ENCODE results near the gene SEPHS1.
A peak's percentile ranks its signal among the peaks of the same experiment; 100 is the strongest.

SEPHS1 gene

DNA sequence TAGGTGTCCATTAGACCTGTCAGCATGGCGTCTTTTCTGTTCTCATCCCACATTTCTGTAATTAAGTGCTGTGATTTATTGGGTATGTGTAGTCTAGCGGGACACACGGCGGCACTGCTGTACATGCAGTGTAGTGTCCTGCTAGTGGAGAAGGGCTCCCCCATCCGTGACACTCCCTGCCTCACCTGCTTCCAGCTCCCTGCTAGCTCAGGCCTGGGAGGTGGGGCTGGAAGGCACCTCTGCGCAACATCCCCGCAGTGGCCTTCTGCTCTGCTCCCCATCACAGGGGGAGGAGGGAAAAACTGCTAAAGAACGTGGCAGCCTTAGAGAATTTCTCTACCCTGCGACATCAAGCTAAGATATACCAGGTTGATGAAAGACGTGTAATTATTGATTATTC lies 19.5 kb downstream of the SEPHS1 start:
- Histone ChIP-seq H3K36me3 (ENCODE audit: control insufficient read depth in 1 of 2, insufficient read depth in 2 of 2, low read length in 2 of 2) (peaks cover 34 to 56% of the 10 kb centered on the region in 2 experiments), H3K4ac (ENCODE audit: low read depth, low read length) (no peak overlapping the region), H3K27ac (ENCODE audit: low read depth, low read length) (no peak overlapping the region), H3K23ac (ENCODE audit: low read length) (no peak overlapping the region), H3K4me3 (ENCODE audit: low read depth, low read length) (peak overlapping the region; percentile 6), H2AFZ (ENCODE audit: insufficient read depth, low read length, poor library complexity) (no peak overlapping the region), H3K14ac (ENCODE audit: low read length) (no peak overlapping the region), H2AK5ac (ENCODE audit: low read length) (no peak overlapping the region), H2BK12ac (ENCODE audit: low read length) (no peak overlapping the region), H3K79me2 (ENCODE audit: control insufficient read depth, insufficient read depth, low read length, poor library complexity) (no peaks in the 10 kb centered on the region), H3K4me1 (ENCODE audit: control insufficient read depth in 1 of 2, insufficient read depth in 2 of 2, low read length in 2 of 2) (no peaks in the 10 kb centered on the region), H3K9me3 (ENCODE audit: insufficient read depth, low read depth, low read length) (no peaks in the 10 kb centered on the region), H4K8ac (ENCODE audit: low read depth, low read length) (no peak overlapping the region), H3K79me1 (ENCODE audit: low read length) (no peaks in the 10 kb centered on the region), H4K91ac (ENCODE audit: low read depth, low read length) (no peak overlapping the region), H2BK5ac (ENCODE audit: low read depth, low read length, poor library complexity) (no peak overlapping the region), H3K18ac (ENCODE audit: low read length) (no peak overlapping the region), H3K4me2 (ENCODE audit: low read length) (no peak overlapping the region), H4K12ac (ENCODE audit: low read depth, low read length) (no peak overlapping the region), H3K27me3 (ENCODE audit: insufficient read depth, low read length) (no peaks in the 10 kb centered on the region), H2BK120ac (ENCODE audit: insufficient read depth, low read length, poor library complexity) (no peak overlapping the region), H3K9ac (ENCODE audit: low read length) (no peak overlapping the region)
- no peak for DNase-seq
- WGBS (ENCODE audit: extremely low coverage, insufficient coverage, insufficient read length) = no CpG with 5 or more reads among the region's 10 CpGs

DNA sequence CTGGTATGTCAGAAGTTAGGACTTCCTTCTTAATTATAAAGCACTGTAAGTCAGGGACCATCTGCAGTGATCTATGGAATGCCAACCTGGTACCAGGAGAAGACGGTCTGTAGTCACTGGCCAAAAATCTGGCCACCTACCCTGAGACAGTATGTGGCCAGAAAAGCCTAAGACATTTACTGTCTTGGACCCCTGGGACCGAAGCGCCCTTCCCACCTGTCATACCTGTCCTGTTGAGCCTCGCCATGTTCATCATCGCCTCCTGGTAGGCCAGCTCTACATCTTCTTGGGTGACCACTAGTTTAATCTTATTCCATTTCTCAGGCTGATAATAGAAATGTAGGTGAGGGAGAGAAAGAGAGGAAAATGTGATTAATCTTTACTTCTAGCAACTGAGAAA lies 20.0 kb downstream of the SEPHS1 start:
- Histone ChIP-seq H2AFZ (ENCODE audit: insufficient read depth, low read length, poor library complexity) (no peak overlapping the region), H3K14ac (ENCODE audit: low read length) (no peak overlapping the region), H2BK12ac (ENCODE audit: low read length) (no peak overlapping the region), H3K27ac (ENCODE audit: low read depth, low read length) (no peak overlapping the region), H3K9me3 (ENCODE audit: insufficient read depth, low read depth, low read length) (no peaks in the 10 kb centered on the region), H3K79me2 (ENCODE audit: control insufficient read depth, insufficient read depth, low read length, poor library complexity) (no peaks in the 10 kb centered on the region), H3K4ac (ENCODE audit: low read depth, low read length) (no peak overlapping the region), H2BK120ac (ENCODE audit: insufficient read depth, low read length, poor library complexity) (no peak overlapping the region), H3K4me2 (ENCODE audit: low read length) (no peak overlapping the region), H4K8ac (ENCODE audit: low read depth, low read length) (no peak overlapping the region), H2AK5ac (ENCODE audit: low read length) (no peak overlapping the region), H3K9ac (ENCODE audit: low read length) (no peak overlapping the region), H3K18ac (ENCODE audit: low read length) (no peak overlapping the region), H3K79me1 (ENCODE audit: low read length) (no peaks in the 10 kb centered on the region), H4K91ac (ENCODE audit: low read depth, low read length) (no peak overlapping the region), H4K12ac (ENCODE audit: low read depth, low read length) (no peak overlapping the region), H3K4me1 (ENCODE audit: control insufficient read depth in 1 of 2, insufficient read depth in 2 of 2, low read length in 2 of 2) (no peaks in the 10 kb centered on the region), H3K4me3 (ENCODE audit: low read depth, low read length) (no peak overlapping the region), H3K23ac (ENCODE audit: low read length) (no peak overlapping the region), H3K27me3 (ENCODE audit: insufficient read depth, low read length) (no peaks in the 10 kb centered on the region), H3K36me3 (ENCODE audit: control insufficient read depth in 1 of 2, insufficient read depth in 2 of 2, low read length in 2 of 2) (peaks cover 38 to 53% of the 10 kb centered on the region in 2 experiments), H2BK5ac (ENCODE audit: low read depth, low read length, poor library complexity) (no peak overlapping the region)
- WGBS (ENCODE audit: extremely low coverage, insufficient coverage, insufficient read length) = no CpG with 5 or more reads among the region's 5 CpGs
- peak; percentile 78 to 85 for DNase-seq

DNA sequence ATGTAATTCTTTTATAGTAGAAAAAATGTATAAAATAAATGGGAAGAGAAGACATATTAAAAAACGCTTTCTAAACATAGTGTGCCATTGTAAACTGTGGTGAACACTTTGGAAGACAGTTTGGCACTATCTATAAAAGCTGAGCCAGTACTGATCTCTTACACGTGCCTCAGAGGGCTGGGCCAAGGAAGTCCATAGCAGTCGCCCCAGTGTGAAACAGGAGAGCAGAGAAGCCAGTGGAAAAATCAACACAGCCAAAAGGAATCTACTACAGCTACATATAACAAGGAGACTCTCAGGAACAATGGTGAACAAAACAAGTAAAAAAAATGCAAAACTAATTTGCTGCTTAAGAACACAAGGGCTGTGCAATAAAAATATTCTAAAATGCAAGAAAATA lies 20.6 kb downstream of the SEPHS1 start:
- WGBS (ENCODE audit: extremely low coverage, insufficient coverage, insufficient read length) = no CpG with 5 or more reads among the region's 3 CpGs
- H3K79me1 ChIP-seq (ENCODE audit: low read length) = no peaks in the 10 kb centered on the region

DNA sequence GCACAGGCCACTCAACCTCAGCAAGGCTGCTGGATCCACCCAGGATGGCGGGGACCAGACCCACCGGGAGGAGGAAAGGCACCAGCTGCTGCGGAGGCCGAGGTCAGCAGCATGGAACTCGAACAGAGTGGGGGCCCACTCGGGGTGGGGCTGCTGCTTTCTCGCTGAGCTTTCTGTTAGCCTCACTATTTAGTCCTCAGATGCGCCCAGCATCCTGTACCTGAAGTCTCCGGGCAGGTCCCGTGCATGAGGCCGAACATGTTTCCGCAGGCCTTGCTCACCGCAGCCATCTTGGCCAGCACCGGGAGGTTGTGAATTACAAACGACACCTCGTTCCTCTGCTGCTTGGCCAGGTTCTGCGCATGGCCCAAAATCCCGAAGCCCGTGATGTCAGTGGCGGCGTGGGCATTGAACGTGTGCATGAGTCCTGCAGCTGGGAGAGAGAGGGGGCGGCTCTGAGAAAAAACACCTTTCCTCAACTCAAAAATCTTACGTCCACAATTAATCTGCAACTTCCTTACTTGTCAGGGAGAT lies 25.4 kb downstream of the SEPHS1 start:
- no CpG with 5 or more reads among the region's 24 CpGs for WGBS (ENCODE audit: extremely low coverage, insufficient coverage, insufficient read length)
- Histone ChIP-seq H3K23ac (ENCODE audit: low read length) (no peak overlapping the region), H2BK120ac (ENCODE audit: insufficient read depth, low read length, poor library complexity) (no peak overlapping the region), H3K4me2 (ENCODE audit: low read length) (no peak overlapping the region), H3K14ac (ENCODE audit: low read length) (no peak overlapping the region), H3K36me3 (ENCODE audit: control insufficient read depth in 1 of 2, insufficient read depth in 2 of 2, low read length in 2 of 2) (peaks cover 54 to 55% of the 10 kb centered on the region in 2 experiments), H2AK5ac (ENCODE audit: low read length) (no peak overlapping the region), H3K79me1 (ENCODE audit: low read length) (no peaks in the 10 kb centered on the region), H2BK12ac (ENCODE audit: low read length) (no peak overlapping the region), H3K79me2 (ENCODE audit: control insufficient read depth, insufficient read depth, low read length, poor library complexity) (no peaks in the 10 kb centered on the region), H3K18ac (ENCODE audit: low read length) (no peak overlapping the region), H4K91ac (ENCODE audit: low read depth, low read length) (no peak overlapping the region), H3K27me3 (ENCODE audit: insufficient read depth, low read length) (no peaks in the 10 kb centered on the region), H3K9ac (ENCODE audit: low read length) (no peak overlapping the region), H3K27ac (ENCODE audit: low read depth, low read length) (no peak overlapping the region), H3K4me1 (ENCODE audit: control insufficient read depth in 1 of 2, insufficient read depth in 2 of 2, low read length in 2 of 2) (no peaks in the 10 kb centered on the region), H4K8ac (ENCODE audit: low read depth, low read length) (no peak overlapping the region), H4K12ac (ENCODE audit: low read depth, low read length) (no peak overlapping the region), H2BK5ac (ENCODE audit: low read depth, low read length, poor library complexity) (no peak overlapping the region), H3K4me3 (ENCODE audit: low read depth, low read length) (no peak overlapping the region), H3K9me3 (ENCODE audit: insufficient read depth, low read depth, low read length) (no peaks in the 10 kb centered on the region), H2AFZ (ENCODE audit: insufficient read depth, low read length, poor library complexity) (no peak overlapping the region), H3K4ac (ENCODE audit: low read depth, low read length) (no peak overlapping the region)
- DNase-seq = no peak

More for the DNA sequence above, 20.6 kb downstream of the SEPHS1 start:
- Histone ChIP-seq H4K91ac (ENCODE audit: low read depth, low read length) (no peak overlapping the region), H3K9me3 (ENCODE audit: insufficient read depth, low read depth, low read length) (no peaks in the 10 kb centered on the region), H2AFZ (ENCODE audit: insufficient read depth, low read length, poor library complexity) (no peak overlapping the region), H2BK120ac (ENCODE audit: insufficient read depth, low read length, poor library complexity) (no peak overlapping the region), H3K79me2 (ENCODE audit: control insufficient read depth, insufficient read depth, low read length, poor library complexity) (no peaks in the 10 kb centered on the region), H3K9ac (ENCODE audit: low read length) (no peak overlapping the region), H3K4ac (ENCODE audit: low read depth, low read length) (no peak overlapping the region), H3K27ac (ENCODE audit: low read depth, low read length) (no peak overlapping the region), H3K23ac (ENCODE audit: low read length) (no peak overlapping the region), H3K18ac (ENCODE audit: low read length) (no peak overlapping the region), H2BK5ac (ENCODE audit: low read depth, low read length, poor library complexity) (no peak overlapping the region), H2BK12ac (ENCODE audit: low read length) (no peak overlapping the region), H3K36me3 (ENCODE audit: control insufficient read depth in 1 of 2, insufficient read depth in 2 of 2, low read length in 2 of 2) (peaks cover 43 to 55% of the 10 kb centered on the region in 2 experiments), H3K4me3 (ENCODE audit: low read depth, low read length) (no peak overlapping the region), H4K12ac (ENCODE audit: low read depth, low read length) (no peak overlapping the region), H3K4me2 (ENCODE audit: low read length) (no peak overlapping the region), H4K8ac (ENCODE audit: low read depth, low read length) (no peak overlapping the region), H3K27me3 (ENCODE audit: insufficient read depth, low read length) (no peaks in the 10 kb centered on the region), H3K4me1 (ENCODE audit: control insufficient read depth in 1 of 2, insufficient read depth in 2 of 2, low read length in 2 of 2) (no peaks in the 10 kb centered on the region), H2AK5ac (ENCODE audit: low read length) (no peak overlapping the region), H3K14ac (ENCODE audit: low read length) (no peak overlapping the region)
- no peak for DNase-seq

All from trophoblast cell (in vitro differentiated cells and primary cell).